GM19397 (cell line): ENCODE results near the gene ATPAF1.
"Not testable (repeated sequence)": the region's sequence is repeated elsewhere in the genome, so short reads cannot be mapped to it uniquely, and the experiment has no call there.

Source experiments
- ATAC-seq: cut with Tn5 transposase; IDR thresholded peaks from one replicate; pipeline ENCODE4 v1.9.1; 2021; ENCODE audit warnings: mild to moderate bottlenecking, moderate library complexity; ENCODE audit not compliant: unreplicated experiment

ATPAF1 gene

DNA sequence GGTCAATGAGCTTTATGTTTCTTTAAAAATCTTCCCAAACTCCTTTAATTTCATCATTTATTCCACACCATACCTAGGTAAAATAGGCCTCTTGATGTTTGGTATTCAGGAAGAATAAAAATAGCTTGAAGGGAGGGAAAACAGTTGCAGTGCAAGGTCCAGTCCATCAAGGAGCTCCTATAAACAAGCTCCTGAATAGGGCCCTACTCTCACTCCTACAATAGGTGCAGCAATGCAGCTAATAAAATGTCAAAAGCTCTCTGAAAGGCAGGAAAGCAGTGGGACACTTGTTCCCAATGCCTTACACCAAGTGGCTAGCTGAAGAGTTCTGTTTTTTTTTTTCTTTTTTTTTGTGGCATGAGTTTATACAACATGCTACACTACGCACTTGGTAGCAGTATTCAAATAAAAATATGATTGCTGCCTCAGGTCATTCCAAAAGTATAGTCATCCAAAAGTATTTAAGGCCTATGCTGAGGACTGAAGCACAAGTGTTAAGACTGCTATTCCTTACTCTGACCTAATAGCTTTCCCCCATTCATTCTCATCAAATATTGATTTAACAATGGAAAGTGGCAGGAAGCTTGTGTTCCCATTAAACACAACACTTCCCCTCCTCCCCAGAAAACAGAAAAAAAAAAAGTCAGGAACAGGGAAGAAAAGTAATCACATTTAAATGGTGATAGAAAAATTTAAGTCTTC lies 13.3 kb upstream of the ATPAF1 start:
- ATAC-seq: no peak

DNA sequence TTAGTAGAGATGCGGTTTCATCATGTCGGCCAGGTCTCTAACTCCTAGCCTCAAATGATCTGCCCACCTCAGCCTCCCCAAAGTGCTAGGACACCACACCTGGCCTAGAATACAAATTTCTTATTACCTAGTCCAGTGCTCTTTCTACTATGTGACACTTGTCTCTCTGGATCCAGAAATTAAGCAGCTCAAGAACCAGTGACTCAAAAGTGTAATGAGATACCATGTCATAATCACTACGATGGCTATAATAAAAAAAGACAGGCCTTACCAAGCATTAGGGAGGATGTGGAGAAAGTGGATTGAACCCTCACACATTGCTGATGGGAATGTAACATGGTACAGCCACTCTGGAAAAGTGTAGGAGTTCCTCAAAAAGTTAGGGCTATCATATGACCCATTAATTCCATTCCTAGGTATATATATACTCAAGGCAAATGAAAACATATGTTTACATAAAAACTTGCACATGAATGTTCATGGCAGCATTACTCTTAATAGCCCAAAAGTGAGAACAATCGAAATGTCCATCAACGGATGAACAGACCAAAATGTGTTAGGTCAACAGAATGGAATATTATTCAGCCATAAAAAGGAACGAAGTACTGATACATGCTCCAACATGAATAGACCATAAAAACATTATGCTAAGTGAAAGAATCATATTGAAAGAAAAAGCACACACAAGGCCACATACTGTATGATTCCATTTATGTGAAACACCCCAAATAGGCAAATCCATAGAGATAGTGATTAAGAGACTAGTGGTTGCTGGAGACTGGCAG lies 11.8 kb upstream of the ATPAF1 start:
- no peak for ATAC-seq

DNA sequence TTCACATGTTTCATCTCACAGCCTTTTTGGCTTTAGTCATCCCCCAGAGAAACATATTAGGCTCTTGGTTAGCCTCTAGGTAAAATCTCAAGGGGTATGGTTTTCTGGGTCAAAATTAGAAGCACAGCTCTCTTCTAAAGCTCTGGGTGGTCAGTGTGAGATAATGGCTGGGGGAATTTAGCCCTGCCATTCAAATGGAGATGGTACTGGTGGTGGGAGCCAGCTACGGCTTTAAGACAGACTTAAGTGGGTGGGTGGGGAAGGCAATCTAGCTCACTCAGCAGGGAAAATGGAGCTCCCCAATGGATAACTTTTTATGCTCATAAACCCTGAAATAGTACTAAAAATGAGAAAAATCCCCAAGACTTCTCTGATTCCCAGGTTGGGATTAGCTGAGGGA lies 9.2 kb upstream of the ATPAF1 start:
- ATAC-seq: no peak

DNA sequence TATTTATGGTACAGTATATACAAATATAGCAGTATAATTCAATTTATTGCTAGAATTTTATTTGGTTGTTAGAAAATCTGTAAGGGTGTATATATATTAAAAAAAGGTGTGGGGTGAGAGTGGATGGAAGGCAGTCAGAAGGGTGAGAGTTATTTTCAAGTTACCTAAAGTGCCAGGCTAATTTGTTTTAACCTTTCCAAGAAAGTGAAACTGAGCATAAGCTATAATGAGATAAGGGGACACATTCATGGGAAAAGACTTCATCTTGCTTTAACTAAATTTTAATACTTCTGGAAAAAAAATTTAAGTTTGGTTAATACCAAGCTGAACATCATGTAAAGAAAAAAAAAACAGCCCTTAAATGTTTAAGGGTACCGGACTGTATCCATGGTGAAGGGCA lies 8.4 kb upstream of the ATPAF1 start:
- no peak for ATAC-seq

DNA sequence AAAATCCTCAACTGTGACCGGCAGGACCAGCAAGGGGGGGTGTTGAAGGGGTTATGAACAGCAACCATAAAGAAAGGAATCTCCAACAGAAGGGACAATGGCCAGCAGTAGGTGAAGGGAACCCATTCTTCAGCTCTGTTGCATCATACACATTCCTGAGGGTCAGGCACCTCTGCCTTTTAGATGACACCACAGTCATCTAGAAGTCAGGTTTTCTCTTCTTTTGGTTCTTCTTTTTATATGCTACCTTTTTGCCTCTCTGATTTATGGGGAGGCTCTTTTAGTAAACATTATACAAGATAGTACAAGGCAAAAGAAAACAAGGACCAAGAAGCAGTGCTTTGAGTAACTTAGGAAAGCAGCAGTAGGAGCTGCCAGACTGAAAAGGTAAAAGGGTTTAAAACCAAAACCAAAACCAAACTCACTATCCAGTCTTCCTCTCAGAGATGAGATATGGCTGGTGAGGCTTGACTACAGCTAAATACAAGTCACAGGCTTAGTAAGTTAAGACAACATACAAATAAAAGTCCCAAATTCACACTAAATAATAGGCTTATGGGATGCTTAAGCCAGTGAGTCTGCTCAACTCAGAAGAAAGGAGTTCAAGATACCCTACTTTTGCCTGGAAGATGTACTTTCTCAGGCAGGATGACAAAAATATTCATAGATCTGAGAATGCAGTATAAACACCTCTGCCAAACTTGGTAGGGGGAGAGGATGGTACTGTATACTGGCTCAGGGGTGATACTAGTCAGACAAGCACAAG lies 7.6 kb upstream of the ATPAF1 start:
- peak; percentile 67 for ATAC-seq

DNA sequence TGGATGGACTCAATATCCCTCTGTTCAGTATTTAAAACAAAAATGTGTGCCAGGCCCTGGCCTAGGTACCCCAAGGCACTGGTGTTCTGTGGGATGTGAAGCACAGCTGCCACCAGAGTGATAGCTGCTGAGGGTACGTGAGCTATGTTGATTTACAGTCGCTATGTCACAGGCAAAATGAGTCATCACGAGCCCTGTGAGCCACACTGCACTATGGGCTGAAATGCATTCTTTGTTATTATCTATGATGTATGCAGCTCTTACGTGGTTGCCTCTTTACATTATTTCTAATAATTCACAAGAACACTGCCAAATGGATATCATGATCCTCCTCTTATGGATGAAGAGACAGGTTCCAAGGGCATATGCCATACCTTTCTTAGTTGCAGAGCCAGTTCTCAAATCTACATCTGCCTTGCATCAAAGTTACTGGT lies 5.6 kb upstream of the ATPAF1 start:
- ATAC-seq: no peak

DNA sequence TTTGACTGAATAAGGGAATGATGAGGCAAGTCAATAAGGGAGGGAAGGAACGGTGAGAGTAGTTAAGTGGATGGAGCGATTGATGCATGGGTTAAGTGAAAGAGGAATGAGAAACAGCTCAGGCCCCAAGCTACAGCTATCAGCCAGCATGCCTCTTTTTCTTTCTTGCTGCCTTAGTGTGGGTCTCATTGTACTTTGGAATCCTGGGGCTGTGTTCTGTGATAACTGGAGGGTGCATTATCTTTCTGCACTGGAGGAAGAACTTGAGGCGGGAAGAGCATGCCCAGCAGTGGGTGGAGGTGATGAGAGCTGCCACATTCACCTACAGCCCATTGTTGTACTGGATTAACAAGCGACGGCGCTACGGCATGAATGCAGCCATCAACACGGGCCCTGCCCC lies 4.5 kb upstream of the ATPAF1 start:
- ATAC-seq: no peak

DNA sequence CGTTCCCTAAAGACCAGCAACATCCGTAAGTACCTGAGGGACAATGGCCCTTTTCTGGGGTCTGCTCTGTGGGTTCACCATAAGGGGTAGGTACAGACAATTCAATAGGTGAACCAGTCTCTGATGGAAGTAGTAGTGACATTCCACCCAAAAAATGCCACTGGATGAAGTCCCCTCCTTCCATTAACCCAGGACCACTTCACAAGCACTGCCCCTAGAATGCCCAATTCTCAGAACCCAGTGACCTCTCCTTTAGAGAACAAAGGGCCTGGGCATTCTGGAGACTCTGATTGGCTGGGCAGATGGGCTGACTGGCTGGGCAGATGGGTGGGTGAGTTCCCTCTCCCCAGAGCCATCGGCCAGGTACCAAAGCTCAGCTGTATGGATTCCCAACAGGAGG lies 3.4 kb upstream of the ATPAF1 start, which contains the start of gene TEX38:
Gene TEX38 (plus strand): TSS at position 301 of the 400 bp plus-strand sequence. CDS start 81 bp downstream, at position 382.
- ATAC-seq: no peak

DNA sequence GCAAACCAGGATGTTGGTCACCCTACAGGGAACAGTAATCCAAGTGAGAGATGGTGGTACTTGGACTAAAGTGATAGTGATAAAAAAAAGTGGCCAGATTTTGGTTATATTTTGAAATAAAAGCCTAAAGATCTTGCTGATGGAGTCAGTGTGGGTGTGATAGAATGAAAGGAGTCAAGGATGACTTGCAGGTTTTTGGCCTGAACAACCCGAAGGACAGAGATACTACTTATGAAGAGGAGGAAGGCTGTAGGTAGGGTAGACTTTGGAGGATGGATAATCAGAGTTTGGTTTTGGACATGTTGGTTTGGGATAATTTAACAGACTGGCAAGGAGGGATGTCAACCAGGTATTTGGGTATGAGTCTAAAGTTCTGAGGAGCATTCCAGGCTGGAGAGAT lies 2.0 kb upstream of the ATPAF1 start:
- no peak for ATAC-seq

DNA sequence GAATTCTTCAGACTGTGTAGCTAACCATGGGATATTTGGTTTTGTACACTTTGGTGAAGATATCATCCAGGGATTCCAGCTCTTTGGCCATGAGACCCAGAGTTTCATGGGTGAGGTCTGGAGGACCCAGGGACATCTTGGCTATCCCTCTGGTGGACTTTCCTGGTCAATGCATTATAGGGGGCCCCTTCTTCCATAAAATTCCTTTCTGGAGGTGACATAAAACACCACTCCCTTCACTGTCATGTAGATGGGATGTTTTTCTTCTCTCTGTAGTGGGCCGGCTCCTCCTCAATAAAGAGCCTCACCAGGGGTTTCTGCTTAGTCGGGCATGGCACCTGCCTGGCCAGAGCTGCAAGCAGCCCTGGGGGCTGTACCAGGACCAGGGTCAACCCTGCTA lies 2.2 kb downstream of the ATPAF1 start:
- no peak for ATAC-seq

DNA sequence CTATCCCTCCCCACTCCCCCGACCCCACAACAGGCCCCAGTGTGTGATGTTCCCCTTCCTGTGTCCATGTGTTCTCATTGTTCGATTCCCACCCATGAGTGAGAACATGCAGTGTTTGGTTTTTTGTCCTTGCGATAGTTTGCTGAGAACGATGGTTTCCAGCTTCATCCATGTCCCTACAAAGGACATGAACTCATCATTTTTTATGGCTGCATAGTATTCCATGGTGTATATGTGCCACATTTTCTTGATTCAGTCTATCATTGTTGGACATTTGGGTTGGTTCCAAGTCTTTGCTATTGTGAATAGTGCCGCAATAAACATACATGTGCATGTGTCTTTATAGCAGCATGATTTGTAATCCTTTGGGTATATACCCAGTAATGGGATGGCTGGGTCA lies 5.2 kb downstream of the ATPAF1 start:
- not testable (repeated sequence) for ATAC-seq

DNA sequence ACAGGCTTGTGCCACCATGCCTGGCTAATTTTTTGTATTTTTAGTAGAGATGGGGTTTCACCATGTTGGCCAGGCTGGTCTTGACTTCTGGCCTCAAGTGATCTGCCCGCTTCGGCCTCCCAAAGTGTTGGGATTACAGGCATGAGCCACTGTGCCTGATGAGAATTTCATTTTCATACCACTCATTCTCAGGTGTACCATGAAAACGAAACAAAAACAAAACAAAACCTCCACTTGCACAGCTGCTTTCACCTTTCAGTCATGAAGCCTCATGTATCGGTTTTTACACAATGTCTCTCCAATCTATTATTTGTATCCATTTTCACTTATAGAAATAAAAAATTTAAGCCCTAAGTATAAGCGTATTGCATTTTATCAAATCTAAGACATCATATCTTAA lies 8.0 kb downstream of the ATPAF1 start:
- ATAC-seq: not testable (repeated sequence)

DNA sequence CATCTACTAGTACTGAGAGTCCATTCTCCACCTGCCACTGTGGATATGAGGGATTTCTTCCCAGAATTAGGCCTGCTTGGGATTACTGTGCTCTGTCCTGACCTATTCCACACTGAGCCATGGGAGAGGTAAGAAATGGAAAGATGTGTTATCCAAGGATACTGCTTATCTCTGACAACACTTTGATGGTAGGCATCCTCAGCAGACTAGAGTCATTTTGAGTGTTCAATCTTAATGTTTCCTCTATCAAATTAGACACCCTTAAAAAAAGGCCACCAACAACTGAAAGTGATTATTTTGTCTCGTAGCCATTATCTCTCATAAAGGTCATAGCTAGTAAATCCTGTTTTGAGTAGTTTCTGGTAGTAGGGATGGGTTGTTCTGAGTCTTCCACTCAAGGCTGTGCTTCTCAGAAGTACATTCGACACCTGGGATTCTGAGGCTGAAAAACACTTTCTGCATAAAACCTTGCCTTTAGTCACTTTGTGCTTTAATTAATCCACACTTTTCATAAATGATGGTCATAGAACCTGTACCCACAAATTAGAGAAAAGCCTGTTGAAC lies 8.8 kb downstream of the ATPAF1 start:
- ATAC-seq: no peak

DNA sequence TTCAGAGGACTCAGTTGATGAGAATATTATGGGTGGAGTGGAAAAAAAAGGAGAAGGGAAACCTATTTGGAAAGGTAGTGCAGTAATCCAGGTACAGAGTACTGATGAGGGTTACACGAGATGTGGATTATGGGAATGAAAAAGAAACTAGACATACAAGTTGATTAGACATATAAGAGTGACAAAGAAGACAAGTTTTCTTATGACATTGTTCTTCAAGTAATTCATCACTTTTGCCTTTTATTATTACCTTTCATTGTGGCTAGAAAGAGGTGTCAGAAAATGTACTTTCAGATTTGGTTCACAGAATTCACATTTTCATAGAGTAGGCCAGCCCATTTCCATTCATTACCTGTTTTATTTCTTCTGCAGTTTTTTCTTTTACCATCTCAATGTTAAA lies 10.4 kb downstream of the ATPAF1 start:
- no peak for ATAC-seq

DNA sequence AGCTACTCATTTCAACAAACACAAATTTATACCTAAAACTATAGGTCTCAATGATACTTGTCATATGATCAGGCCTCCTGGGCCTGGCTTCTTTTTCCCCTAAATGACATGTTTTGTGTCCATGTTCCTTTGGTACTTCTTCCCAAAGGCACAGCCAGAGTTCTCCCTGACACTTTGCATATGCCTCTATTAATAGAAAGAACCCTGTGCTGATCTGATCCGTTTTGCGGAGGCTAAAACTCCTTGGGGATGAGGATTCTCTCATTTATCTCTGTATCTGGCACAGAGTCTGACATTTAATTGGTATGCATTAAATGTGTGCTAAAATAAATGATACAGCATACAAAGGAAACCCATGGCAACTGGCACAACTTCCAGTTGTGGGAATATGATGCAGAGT lies 11.5 kb downstream of the ATPAF1 start:
- ATAC-seq: no peak

DNA sequence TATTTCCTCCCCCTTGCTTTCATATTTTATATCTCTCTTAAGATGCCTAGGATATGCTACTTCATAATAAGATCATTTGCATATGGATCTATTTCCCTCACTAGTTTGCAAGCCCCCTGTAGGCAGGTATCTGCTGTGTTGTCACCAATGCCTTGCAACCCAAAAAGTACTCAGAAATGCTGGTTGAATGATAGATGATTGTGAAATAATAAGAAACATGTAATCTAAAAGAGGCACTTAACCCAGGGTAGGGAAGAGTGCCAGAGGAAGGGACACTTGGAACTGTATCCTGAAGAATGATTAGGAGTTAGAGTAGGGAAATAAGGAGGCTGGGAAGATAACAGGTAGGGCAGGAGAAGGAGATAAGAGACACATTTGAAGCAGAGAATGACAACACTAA lies 12.3 kb downstream of the ATPAF1 start:
- no peak for ATAC-seq

DNA sequence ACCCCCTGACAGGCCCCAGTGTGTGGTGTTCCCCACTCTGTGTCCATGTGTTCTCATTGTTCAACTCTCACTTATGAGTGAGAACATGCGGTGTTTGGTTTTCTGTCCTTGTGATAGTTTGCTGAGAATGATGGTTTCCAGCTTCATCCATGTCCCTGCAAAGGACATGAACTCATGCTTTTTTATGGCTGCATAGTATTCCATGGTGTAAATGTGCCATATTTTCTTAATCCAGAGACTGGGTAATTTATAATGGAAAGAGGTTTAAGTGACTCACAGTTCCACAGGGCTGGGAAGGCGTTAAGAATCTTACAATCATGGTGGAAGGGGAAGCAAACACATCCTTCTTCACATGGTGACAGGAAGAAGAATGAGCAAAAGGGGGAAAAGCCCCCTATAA lies 13.5 kb downstream of the ATPAF1 start:
- not testable (repeated sequence) for ATAC-seq

DNA sequence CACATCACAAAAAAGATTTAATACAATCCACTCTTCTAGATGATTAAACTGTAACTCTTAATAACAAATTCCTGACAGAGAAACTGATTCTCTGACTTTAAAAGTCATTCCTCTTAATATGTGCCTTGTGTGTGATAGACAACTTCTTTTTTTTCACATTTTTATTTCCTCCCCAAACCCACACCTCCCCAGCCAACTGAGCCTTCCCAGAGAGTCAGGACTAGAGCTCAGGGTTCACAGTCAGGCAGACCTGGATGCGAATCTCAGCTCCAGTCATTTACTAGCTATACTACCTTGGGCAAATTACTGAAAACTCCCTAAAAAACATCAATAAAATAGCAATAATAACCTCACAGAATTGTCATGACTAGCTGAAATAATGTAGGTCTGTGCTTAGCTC lies 14.2 kb downstream of the ATPAF1 start:
- ATAC-seq: no peak

DNA sequence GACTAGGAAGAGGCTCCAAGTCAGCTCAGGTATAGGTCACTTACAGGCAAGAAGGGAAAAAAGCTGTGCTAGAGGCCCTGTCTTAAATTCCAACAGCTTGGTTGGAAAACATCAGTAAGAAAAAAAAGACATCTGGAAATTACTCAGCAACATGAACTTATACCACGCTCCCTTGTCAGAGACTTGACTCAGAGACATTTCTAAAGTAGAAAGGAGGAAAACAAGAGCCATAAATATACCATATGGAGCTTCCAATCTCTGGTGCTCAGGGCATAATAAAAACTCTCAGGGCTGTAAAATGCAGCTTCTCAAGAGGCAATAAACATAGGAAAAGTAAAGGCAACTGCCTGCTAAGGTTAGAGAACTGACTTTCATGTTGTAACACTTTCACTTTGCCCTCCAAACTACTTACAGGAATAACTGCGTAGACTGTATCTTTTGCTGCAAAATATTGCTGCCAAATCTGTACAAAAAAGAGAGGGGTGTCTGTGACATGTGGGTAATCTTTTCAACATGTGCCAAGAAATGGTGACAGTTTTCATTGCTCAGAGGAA lies 14.7 kb downstream of the ATPAF1 start:
- no peak for ATAC-seq

DNA sequence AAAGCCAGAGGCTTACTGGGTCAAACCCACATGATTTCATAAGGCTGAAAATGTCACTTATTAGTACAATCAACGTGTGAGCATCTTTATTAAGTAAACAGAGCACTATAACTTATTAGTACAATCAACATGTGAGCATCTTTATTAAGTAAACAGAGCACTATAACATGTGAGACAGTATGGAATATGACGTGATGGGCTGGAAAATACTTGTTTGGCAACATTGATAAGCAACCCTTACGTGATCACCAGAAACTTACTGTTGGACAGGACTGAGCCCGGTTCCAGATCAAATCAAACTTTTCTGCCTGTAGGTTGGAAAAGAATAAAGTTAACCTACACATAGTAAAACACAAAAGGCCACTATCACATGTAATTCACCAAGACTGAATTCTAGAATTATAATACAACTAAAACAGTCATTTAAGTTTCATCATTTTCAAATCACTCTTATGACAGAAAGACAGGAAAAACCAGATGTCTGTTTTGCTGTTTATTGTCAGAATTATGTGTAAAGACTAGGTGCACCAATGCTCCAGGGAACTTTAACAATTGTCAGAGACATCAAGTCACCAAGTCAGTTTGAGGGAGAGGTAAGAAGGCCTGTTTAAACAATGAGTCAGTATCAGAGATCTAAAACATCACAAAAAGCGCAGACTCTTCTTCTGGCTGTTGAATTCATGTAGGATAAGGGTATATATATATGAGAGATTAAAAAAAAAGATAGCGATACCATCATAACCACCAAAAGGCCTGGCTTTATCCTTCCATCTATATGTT lies 15.7 kb downstream of the ATPAF1 start:
- ATAC-seq: no peak
